IPS-NIHi11 (cell line): ENCODE results near the gene TNIP3.

Experiments used
- DNase-seq: peaks from one replicate; pipeline ENCODE4 v3.0.0; 2012; ENCODE audit warnings: mixed read lengths, low spot score

The TNIP3 gene

DNA sequence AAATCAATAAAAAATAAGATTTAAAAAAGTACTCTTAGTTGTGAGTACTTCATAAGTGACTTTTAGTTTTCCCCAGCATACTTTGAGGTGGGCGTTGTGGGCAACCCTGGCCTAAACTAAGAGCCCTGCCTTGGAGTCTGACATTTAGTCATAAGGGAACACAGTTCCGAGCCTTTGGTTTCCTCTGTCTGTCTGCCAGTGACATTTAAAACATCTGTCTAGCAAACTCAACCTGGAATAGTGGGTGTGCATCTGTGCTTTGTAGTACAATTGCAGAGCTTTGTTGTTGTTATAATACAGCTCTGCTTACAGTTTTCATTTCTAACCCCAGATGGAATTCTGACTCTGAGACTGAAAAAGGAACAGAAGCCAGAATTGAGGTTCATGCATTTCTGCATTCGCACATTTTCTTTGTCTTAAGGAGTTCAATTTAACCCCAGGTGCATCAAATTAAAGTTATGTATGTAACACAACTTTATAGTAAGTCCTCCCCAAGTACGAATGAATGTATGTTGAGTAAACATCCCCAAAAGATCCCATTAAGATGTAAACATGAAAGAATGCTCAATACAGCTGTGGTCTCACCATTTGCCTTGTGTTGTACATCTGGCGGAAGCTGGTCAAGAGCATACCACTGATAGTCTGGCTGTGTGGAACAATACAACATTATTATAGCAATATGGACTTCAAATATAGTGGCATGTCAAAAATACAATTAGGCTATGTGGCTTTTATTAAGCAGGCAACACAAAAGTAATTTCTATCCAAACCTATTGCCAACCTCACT, 25.9 kb downstream of the TNIP3 start:
- no peak for DNase-seq

DNA sequence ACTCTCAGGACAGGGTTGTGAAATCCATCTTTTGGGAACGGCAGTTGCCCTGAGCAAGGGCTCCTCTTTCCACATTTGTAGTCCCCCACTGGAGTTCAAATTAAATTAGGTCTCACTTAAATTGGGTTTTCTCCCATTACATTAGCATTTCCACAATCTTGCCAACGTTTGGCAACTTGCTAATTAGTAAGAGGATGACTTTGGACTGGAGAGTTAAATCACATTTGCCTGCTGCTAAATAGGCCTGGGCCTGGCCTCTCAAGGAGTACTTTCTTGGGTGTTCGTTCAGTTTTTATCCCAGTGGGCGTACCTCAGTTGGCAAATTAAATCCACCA, 33.8 kb downstream of the TNIP3 start:
- DNase-seq, result no peak

DNA sequence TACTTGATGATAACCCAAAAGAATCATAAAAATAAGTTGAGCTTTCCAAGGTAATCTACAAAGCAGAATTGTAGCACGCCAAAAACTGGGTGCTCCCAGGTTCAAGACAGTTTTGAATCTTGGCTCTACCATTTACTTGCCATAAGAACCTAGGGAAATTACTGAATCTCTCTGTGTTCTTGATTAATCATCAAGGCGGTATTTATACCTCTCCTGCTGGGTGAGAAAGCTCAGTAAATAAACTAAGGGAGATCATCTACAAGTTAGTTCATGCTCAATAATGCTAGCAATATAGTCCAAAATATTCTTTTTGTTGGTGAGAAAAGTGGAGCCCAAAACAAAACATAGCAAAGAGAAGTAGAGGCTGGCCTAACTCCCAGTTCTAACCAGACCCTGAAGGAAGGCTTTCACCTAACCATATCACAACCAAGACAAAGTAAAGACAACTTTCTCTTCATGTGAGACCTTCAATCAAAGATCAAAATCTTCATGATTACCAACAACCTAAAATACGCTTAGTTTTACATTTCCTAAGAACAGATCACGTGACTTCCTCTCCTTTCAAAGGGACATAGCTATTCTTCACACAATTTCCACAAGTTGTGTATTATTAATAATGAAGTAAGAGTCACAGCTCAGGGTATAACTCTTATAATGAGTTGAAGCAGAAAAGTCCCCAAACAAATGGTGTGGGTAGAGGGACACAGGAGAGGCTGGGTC, 34.4 kb downstream of the TNIP3 start:
- no peak for DNase-seq

DNA sequence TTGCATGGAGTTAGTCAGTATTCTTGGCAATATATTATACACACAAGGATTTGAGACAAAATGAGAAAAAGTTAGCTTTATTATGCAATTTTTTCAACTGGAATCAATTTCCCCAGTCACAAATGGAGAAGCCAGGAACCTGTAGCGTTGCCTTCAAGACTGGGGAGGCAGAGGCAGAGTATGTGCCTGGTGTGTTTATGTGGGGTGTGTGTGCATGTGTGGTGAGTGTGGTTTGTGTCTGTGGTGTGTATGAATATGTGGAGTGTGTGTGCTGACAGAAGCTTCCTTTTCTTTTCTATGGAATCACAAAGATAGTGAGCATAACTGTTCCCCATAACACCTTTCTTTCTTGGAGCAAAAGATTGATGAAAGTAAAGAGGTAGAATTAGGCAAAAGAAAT, 37.0 kb downstream of the TNIP3 start:
- no peak for DNase-seq

DNA sequence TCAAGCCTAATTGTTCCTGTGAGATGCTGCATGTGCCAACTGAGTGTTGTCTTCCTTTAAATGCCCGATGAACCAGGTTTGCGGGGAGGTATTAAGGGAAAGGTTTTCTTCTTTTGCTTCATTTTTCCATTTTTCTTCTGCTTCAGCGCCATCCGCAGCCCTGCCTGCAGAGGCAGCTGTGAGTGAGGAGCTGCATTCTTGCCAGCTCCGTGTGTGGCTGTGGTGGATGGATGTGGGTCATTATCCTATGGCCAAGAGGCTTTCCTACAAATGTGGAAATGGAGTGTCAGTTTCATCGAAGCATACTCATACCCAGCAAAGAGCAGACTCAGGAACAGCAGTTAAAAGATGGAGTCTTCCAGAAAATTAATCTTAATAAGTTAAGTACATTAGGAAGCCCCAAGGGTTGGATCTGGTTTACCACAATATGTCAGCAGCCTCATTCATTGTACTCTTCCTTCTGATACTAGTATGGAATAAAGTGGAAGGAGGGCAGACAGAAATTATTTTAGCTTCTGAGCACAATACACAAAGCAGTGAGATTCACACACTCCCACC, 37.6 kb downstream of the TNIP3 start:
- no peak for DNase-seq

DNA sequence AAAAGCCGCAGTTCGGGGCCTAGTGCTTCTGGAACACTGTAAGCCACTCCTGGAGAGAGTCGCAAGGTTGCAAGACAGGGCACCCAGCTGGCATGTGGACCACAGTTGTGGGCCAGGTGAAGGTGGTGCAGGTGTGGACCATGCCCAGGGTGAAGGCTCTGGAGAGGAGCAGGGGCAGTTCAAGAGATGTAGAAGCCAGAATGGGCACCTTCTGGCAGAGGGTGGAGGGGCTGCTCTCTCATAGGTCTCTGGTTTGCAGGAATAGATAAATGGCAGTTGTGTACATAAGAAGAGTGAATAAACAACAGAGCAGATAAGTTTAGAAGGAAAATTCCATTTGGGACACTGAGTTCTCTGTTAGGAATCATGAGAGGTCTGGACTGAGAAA, 38.6 kb downstream of the TNIP3 start:
- no peak for DNase-seq

DNA sequence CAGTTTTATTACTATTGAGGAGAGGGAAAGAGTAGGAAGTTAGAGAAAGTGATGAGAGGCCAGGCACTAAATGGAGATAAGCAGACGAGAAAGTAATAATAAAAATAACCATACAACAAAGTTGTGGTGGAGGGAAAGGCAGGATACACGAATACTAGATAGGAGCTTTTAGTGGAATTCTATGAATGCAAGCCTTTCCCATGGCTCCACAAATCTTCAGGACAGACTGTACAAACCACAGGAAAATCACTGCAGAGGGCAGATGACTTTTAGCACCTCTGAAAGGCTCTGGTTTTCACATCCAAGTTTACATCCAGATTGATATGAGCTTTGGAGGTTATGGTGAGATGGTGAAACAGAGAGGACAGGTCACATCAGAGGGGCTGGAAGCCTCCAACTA, 41.5 kb downstream of the TNIP3 start:
- no peak for DNase-seq

DNA sequence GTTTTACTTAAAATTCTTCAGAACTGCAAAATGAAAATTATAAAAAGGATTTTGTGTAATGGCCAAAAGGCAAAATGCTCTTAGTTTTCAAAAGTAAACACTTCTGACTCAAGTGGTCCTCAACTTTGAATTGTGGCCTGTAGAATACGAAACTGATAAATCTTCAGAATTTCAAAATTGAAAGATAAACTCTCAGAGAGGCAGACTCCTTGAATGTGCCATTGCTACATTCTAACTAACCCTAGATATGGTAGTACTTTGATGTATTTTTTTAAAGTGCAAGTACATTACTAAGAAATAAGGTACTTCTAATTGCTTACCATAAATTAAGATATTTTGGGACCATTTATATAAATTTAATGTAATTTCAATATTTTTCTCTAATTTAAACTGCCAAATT, 44.4 kb downstream of the TNIP3 start:
- DNase-seq, result no peak

DNA sequence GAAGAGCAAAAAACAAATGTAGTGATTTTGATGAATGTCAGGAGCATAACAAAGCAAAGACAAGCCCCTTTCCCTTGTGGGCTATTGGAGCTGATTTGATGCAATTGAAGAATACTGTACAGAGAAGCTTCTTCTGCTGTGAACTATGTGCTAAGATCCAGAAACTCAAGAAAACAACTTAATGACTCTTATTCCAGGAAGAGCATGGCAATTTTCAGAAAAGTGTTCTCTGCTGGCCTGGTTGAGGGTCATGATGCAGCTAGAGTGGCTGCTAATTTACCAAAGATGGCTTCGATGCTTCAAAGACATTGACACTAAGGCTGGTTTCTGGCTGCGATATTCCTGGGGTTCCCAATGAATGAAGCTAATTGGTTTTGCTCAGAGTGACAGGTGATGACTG, 45.8 kb downstream of the TNIP3 start:
- no peak for DNase-seq

DNA sequence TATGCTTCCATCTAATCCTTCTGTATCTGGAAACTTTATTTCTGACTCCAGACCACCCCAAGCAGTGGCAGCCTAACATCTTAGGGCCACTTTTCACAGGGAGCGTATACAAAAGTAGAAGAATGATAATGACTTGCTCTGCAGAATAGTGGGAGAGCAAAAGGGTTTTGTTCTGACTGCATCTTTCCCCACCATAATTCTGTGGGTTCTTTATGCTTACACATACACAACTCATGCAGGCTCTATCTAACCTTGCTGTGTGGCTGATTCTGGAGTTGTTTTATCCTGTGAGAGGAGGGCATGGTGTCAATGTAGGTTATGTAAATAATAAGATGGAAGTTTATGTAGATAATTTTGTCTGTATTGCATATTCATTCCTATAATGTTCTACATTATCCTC, 49.4 kb downstream of the TNIP3 start:
- no peak for DNase-seq

DNA sequence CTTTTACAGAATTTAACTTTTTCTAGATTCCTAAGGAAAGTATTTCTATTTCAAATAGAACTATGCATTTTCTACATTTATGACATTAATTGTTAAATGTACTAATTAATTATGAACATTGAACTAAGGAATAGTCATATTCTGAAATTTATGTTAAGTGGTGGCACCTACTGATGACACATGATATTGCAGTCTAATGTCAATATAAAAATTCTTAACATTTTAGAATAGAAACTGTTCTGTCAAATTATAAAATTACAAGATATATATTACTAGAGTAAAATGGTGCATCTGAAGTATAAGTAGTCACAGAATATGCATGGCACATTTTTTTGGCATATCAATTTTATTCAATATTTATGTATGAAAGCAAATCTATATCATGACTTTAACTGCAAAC, 51.6 kb downstream of the TNIP3 start:
- DNase-seq, result no peak

DNA sequence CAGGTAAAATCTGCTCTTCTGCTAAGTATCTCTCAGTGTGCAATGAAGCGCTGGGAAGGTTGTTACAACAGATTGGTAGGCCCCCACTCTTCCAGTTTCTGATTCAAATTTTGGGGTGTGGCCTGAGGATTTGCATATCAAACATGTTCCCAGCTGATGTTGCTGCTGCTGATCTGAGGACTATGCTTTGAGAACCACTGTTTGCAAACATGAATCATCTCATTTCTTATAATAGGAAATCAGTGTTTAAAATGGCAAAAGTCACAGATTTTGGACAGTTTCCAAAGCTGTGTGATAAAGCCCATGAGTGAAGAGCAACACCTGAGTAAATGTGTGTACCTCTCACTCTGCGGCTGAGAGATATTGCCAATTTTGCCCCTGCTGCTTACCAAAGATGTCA, 55.6 kb downstream of the TNIP3 start:
- no peak for DNase-seq

DNA sequence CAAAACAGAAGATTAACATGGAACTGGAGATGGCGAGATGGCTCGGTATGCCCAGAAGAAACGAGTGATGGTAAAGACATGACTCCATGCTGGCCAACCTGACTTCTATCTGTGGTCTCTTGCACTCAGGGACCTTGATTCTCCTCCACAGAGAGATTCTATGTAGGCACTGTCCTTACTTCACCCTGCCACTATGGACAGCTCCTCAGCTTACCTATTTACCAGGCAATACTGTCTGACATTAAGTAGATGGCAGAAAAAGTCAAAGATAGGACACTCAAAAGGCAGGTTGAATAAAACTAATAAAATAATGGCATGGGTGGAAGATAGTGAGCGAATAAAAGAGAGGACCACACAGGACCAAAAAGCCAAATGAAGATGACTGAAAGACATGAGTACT, 56.6 kb downstream of the TNIP3 start:
- DNase-seq, result no peak

DNA sequence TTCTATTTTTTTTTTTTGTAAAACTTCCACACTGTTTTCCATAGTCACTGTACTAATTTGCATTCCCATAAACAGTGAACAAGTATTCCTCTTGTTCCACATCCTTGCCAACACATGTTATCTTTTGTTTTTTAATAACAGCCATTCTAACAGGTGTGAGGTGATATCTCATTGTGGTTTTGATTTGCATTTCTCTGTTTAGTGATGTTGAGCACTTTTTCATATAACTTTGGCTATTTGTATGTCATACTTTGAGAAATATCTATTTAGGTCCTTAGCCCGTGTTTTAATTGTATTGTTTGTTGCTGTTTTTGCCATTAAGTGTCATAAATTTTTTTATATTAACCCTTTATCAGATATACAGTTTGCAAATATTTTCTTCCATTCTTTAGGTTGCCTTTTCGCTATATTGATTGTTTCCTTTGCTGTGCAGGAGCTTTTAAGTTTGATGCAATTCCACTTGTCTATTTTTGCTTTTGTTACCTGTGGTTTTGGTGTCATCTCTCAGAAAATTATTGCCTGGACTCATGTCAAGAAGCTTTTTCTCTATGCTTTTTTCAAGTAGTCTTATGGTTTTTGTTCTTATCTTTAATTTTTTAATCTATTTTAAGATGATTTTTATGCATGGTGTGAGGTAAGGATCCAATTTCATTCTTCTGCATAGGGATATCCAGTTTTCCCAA, 63.9 kb downstream of the TNIP3 start:
- DNase-seq, result no peak

DNA sequence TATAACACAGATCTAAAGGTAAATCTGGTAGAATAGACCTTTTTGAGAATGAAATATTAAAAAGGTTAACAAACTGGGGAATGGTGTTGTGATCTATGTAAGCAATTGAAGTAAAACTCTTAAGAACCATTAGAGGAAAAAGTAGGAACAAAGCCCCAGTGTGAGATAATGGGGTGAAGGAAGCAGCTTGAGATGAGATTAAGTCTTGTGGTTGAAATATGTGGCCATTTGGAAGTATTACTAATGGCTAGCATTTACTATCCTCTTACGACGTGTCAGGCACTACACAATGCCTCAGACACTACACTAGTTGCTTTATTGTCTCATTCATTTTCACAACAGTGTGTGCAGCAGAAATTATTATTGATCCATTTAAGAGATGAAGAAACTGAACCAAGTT, 65.9 kb downstream of the TNIP3 start:
- no peak for DNase-seq

DNA sequence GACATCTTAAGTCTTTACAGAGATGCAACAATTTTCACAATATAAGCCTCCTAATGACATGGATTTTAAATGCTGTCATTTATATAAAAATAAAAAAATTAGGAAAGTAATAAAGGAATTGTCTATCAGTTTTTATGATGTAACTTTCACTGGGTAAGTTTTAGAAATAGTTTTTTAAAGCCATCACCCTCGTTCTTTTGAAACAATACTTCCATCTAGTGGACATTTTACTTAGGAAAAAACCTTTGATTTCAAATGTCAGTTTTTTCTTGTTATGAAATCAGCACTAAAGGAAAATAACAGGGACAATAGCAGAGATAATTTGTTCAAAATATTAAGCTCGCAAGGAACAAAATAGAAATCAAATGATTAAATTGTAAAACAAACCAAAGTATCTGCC, 67.5 kb downstream of the TNIP3 start:
- no peak for DNase-seq

DNA sequence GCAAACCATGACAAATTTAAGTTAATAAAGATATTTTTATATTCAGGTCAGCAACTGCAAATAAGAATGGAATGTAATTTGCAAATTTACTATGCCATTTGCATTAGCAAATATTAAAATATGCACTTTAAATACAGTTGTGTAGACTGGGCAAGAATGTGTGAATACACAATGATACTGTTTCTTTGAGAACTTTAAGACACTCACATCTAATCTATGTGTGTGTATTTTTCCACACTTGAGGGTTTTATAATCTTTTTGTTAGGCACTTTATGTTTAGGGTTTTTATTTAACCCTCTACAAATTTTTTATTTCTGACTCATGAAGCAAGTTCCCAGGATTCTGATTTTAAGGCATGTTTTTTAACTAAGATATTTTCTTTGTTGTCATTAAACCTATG, 67.9 kb downstream of the TNIP3 start:
- DNase-seq, result no peak

DNA sequence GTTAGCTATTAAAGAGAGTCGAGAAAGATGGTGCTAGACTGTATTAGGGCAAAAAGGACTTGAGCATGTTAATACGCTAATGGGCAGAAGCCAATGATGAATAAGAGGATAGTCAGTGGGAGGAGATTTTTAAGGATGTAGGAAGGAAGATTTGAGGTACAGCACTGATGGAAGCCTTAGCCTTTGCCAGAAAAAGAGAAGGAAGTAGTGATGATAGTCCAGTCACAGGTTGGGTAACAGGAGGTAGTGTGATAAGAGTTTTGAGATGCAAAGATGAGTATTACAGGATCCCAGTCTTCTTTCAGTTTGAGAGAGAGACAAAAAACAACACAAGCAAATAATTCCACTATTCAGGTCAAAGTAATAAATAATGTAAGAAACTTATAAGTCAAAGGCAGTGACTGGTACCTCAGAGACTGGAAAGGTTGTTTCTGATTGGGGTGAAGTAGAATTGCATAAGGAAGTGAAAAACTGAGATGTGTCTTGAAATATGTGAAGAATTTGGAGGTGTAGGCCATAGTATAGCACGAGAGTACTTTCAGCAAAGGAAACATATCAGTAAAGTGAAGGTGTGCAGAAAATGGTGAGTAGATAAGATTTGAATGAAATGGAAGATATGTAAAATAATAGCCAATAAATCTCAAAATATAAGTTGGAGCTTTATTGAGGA, 69.7 kb downstream of the TNIP3 start:
- no peak for DNase-seq

DNA sequence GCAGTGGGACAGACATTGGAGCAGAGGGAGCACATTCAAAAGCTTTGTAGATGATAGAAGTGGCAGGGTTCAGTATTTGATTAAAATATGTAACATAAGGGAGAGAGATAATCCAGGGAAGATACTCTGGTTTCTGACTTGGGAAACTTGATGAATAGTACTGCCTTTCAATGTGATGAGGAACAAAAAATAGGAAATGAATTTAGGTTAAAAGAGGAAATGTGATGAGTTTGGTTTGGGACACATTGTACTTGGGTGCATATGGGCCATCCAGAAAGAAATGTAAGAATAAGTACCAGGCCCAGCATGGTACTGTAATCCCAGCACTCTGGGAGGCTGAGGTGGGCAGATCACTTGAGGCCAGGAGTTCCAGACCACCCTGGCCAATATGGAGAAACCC, 70.9 kb downstream of the TNIP3 start:
- no peak for DNase-seq

DNA sequence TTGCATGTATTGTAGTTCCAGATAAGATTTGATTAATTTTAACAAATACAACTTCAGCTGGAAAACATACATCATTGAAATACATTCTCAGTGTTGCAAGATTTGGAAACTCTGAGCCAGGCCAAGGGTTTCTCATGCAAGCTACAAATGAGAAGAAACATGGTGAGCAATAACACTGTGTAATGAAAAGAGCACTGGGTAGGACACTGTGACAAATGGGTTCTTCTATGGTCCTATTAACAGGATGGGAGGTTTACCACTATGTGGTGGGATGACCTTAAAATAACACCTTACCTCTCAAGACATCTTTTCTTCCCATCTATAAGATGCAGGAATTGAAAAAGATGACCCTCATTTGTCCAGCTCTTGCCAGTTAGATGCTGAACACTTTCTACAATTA, 72.2 kb downstream of the TNIP3 start:
- no peak for DNase-seq

DNA sequence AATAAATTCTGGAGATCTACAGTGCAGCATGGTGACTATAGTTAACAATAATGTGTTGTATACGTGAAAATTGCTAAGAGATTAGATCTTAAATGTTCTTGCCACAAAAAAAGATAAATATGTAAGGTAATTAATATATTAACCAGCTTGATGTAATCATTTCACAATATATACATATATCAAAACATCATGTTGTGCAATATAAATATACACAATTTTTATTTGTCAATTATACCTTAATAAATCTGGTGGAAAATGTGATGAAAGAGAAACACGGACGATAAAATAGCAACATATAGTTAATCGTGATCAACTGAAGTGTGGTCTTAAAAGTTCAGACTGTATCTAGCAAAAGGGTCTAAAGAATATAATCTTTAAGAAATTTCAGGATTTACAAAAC, 75.3 kb downstream of the TNIP3 start:
- DNase-seq, result no peak
